Stomach (tissue), 4 donors: Measurements from ENCODE around the gene KCNK13.

Experiments used
- CTCF ChIP-seq, 7 experiments: fragments of 450-650 bp in 4 of 7; fragments of 200-600 bp in 3 of 7; sonication (generic) in 3 of 7; IDR thresholded peaks; one replicate each; pipeline ENCODE4 v1.5.1; 2016 to 2019; ENCODE audit warnings: antibody characterized with exemption in 7 of 7, control low read depth in 2 of 7, mild to moderate bottlenecking in 1 of 7
- EP300 ChIP-seq: sonication (generic); formaldehyde crosslinking; IDR thresholded peaks from one replicate; pipeline ENCODE4 v1.6.1; 2017; ENCODE audit warnings: antibody characterized with exemption
- POLR2A ChIP-seq, 4 donors: fragments of 450-650 bp; IDR thresholded peaks; one replicate each; pipeline ENCODE4 v1.6.1; 2016; ENCODE audit warnings: antibody characterized with exemption in 4 of 4, control low read depth in 2 of 4, mild to moderate bottlenecking in 1 of 4, moderate library complexity in 1 of 4

- TF ChIP-seq POLR2A (IDR thresholded peaks at IDR 0.05) (no peak), CTCF (IDR thresholded peaks at IDR 0.05) (no peak), EP300 (no peak)
Measured at GRCh38 chr14:90179357-90179756, 117.6 kb downstream of the KCNK13 start.
